ENCODE data around the gene RAB4B.
"Not testable (repeated sequence)": the region's sequence is repeated elsewhere in the genome, so short reads cannot be mapped to it uniquely, and the experiment has no call there.

The RAB4B gene

DNA sequence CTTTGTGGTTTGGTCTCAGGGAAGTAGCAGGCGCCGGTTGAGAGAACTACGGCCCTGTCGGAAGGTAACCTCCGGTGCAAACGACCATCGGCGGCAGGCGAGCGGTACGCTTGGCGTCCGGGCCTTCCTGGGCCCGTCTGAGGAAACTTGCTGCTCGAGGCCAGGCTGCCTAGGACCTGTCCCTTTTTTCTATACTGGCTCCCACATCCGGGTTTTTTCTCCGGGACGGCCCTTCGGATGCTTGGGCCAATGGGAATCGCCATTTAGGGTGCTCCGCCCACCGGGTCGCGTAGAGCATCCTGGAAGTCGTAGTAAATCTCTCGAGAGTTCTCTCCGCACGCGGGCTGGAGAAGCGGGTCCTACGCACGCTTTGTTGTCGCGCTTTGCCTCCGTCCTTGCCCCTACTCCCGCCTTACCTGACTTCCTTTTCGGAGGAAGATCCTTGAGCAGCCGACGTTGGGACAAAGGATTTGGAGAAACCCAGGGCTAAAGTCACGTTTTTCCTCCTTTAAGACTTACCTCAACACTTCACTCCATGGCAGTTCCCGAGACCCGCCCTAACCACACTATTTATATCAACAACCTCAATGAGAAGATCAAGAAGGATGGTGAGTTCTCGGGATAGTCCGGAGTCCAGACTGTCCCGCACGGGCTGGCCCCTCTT lies 27.0 kb upstream of the RAB4B start, which contains the start of gene SNRPA:
TSS of gene SNRPA (plus strand) at position 330 of the 664 bp plus-strand sequence. CDS start at position 536, 206 bp downstream.
- peak; percentile 99 for DNase-seq

DNA sequence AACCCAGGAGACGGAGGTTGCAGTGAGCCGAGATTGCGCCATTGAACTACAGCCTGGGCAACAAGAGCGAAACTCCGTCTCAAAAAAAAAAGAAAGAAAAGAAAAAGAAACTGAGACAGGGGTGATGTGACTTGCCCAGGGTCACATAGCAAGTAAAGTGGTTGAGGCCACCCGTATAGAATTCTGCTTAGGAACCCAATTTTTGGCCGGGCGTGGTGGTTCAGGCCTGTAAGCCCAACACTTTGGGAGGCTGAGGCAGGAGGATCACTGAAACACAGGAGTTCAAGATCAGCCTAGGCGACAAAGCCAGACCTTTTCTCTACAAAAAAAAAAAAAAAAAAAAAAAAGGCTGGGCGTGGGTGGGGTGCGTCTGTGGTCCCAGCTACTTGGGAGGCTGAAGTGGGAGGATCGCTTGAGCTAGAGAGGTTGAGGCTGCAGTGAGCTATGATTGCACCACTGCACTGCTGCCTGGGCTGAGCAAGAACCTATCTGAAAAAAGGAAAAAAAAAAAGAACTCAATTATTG lies 25.7 kb upstream of the RAB4B start:
- no peak for DNase-seq

GRCh38 chr19:40754611-40755247 lies 23.3 kb upstream of the RAB4B start:
- DNase-seq: no peak

- no peak for DNase-seq
Measured at GRCh38 chr19:40755248-40755624, 22.8 kb upstream of the RAB4B start.

- DNase-seq: no peak
Measured at GRCh38 chr19:40755791-40756190, 22.3 kb upstream of the RAB4B start.

- DNase-seq: no peak
Measured at GRCh38 chr19:40756502-40757110, 21.4 kb upstream of the RAB4B start.

DNA sequence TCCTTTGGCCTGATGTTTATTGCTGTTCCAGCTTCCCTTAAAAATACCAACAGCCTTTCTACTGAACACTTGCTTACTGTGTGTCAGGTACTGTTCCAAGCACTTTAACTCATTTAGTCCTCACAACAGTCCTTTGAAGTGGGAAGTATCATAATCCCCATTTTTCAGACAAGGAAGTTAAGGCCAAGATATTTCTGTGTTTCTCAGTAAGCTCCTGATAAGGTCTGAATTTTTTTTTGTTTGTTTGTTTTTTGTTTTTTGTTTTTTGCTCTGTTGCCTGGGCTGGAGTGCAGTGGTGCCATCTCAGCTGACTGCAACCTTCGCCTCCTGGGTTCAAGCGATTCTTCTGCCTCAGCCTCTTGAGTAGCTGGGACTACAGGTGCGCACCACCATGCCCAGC lies 19.6 kb upstream of the RAB4B start:
- DNase-seq: no peak

DNA sequence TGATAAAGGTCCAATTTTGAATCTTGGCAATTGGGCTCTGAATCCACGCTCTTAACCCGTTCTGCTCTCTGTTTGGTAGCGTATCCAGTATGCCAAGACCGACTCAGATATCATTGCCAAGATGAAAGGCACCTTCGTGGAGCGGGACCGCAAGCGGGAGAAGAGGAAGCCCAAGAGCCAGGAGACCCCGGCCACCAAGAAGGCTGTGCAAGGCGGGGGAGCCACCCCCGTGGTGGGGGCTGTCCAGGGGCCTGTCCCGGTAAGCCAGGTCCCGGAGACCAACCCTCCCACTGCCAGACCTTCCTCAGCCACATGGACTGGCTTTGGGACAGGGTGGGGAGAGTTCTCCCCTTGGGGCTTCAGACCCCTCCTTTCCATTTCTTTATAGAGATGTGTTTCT lies 18.7 kb upstream of the RAB4B start:
- DNase-seq: no peak

- DNase-seq: no peak
Measured at GRCh38 chr19:40762754-40763470, 15.1 kb upstream of the RAB4B start.

GRCh38 chr19:40763526-40763925 lies 14.5 kb upstream of the RAB4B start:
- DNase-seq: no peak

GRCh38 chr19:40763963-40764362 lies 14.1 kb upstream of the RAB4B start:
- no peak for DNase-seq

GRCh38 chr19:40766385-40766784 lies 11.7 kb upstream of the RAB4B start:
- DNase-seq: not testable (repeated sequence)

DNA sequence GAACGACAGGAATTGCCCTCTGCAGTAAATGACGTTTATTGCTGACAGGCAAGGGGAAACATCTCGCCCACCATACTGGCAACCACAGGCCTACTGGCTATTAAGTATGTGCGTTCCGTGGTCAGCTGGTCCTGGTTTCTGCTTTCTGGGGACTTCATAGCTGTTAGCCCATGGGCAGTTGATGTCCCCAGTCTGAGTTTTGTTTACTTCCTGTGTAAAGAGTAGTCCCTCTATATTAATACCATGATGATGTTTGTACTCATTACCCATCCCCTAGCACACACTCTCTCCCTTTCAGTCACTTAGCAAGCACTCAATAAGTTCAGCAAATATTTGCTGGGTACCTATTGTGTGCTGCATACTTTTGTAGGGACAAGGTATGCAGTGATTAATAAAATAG lies 9.2 kb upstream of the RAB4B start:
- DNase-seq: no peak

DNA sequence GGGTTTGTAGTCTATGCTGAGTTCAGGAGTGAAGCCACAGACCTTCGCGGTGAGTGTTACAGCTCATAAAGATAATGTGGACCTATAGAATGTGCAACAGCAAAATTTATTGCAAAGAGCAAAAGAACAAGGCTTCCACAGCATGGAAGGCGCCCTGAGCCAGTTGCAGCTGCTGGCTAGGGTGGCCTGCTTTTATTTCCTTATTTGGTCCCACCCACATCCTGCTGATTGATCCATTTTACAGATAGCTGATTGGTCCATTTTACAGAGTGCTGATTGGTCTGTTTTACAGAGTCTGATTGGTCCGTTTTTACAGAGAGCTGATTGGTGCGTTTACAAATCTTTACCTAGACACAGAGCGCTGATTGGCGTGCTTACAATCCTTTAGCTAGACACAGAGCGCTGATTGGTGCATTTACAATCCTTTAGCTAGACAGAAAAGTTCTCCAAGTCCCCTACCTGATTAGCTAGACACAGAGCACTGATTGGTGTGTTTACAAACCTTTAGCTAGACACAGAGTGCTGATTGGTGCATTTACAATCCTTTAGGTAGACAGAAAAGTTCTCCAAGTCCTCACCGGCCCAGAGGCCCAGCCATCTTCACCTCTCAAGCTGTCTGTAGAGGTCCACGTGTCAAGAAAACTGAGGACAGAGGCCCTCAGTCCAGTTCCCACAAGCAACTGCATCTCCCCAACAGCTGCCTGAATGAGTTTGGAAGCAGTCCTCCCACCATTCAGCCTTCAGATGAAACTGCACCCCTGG lies 6.8 kb upstream of the RAB4B start:
- DNase-seq: peak; percentile 59

- DNase-seq: no peak
Measured at GRCh38 chr19:40774916-40775631, 3.0 kb upstream of the RAB4B start, which contains the start of gene MIA. Gene MIA (plus strand): TSS chr19:40775521. CDS start chr19:40775543, 22 bp downstream.

GRCh38 chr19:40775632-40776022 lies 2.4 kb upstream of the RAB4B start:
- no peak for DNase-seq

DNA sequence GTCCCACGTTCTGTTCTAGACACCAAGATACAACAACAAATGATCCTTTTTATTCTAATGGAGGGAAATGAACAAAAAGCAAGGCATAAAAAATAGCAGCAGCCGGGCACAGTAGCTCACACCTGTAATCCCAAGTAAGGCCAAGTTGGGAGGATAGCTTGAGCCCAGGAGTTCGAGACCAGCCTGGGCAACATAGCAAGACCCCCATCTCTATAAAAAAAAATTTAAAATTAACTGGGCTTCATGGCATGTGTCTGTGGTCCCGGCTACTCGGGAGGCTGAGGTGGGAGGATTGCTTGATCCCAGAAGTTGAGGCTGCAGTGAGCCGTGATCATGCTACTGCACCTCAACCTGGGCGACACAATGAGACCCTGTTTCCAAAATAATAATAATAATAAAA lies 1.7 kb upstream of the RAB4B start:
- DNase-seq: no peak

DNA sequence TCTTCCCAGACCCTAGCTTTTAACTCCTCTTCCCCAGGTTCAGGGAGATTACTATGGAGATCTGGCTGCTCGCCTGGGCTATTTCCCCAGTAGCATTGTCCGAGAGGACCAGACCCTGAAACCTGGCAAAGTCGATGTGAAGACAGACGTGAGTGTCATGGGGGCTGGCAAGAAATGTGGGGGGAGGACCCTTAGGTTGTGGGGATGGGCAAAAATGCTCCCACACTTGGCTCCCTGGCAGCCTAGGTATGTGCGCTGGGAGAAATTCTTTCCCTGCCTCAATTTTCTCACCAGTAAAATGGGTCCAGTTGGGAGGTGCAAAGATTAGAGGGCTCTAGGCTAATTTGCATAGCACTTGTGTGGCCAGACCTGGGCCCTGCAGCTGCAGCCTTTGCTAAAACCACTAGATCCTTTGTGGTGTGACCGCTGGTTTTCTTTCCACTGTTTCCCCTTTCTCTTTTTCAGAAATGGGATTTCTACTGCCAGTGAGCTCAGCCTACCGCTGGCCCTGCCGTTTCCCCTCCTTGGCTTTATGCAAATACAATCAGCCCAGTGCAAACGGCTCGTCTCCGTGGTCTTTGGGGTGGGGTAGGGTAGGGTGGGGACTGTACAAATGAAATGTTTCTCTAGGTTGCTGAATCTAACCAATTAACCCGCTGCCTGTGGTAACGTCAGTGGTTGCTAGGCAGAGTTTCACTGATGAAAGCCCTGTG lies 959 bp upstream of the RAB4B start:
- peak; percentile 96 for DNase-seq

GRCh38 chr19:40777645-40777936 lies 456 bp upstream of the RAB4B start:
- no peak for DNase-seq

DNA sequence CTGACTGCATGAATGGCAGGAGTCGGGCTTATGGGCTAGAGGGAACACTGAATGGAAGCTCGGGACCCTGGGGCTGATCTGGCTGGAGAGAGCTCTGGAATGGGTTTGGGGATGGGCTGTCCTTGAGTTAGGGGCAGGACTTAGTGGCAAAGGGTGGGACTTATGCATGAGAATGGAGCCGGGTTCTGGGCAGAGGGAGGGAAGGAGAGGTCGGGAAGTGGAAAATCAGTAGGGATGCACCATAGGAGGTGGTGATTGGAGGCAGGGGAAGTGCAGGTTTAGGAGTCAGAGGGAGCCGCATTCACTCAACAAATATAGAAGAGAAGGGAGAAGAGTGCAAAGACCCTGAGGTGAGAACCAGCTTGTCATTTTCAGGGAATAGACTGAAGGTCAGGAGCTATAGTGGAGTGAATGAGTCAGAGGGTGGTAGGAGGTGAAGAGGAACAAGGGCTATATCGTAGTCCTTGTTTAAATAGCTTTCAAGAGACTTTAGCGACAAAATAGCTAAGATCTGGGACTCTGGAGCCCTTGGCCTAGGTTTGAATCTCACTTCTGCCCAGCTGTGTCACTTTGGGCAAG lies 748 bp downstream of the RAB4B start:
- DNase-seq: no peak

DNA sequence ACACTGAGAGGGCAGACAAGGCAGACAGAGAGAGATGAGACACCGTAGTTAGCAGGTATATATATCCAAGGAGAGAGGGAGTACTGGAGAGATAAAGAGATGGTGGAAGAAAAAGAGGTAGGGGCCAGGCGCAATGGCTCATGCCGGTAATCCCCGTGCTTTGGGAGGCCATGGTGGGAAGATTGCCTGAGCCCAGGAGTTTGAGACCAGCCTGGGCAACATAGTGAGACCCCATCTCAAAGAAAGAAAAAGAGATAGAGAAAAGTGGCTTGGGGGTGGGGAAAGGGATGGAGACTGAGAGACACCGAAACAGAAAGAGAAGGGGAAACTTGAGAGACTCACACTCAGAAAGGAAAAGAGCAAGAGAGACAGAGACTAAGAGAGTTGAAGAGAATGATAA lies 2.5 kb downstream of the RAB4B start:
- no peak for DNase-seq

Measured in NCI-H69 (cell line).